Smooth muscle cell (in vitro differentiated cells): ENCODE results near the gene CDH22. TPM values are rescaled to one million over a fixed set of nuclear protein-coding genes. Genes with fewer than 3 reads are reported as not detected.

ENCODE experiments used
- DNase-seq: peaks from one replicate; lab custom pipeline; 2025; ENCODE audit not compliant: unreplicated experiment; lab: John Stamatoyannopoulos, UW
- H2AFZ ChIP-seq: fragments of 200-600 bp; sonication (generic); 2 replicates; pipeline ENCODE4 v1.6.0; 2016; ENCODE audit warnings: antibody characterized with exemption, low read depth, mild to moderate bottlenecking
- H3F3A ChIP-seq: fragments of 200-600 bp; sonication (generic); 2 replicates; pipeline ENCODE4 v1.6.0; 2017; ENCODE audit warnings: antibody characterized with exemption, low read depth
- H3K27ac ChIP-seq: fragments of 200-600 bp; sonication (generic); 2 replicates; pipeline ENCODE4 v1.5.1; 2016; ENCODE audit warnings: low read depth, mild to moderate bottlenecking
- H3K27me3 ChIP-seq: fragments of 200-600 bp; sonication (generic); 2 replicates; pipeline ENCODE4 v1.6.1; 2016; ENCODE audit warnings: low read depth, mild to moderate bottlenecking
- H3K36me3 ChIP-seq: fragments of 200-600 bp; sonication (generic); 2 replicates; pipeline ENCODE4 v1.5.1; 2016; ENCODE audit warnings: low read depth
- H3K4me1 ChIP-seq: fragments of 200-600 bp; sonication (generic); 2 replicates; pipeline ENCODE4 v1.5.1; 2016; ENCODE audit warnings: low read depth
- H3K4me2 ChIP-seq: fragments of 200-600 bp; sonication (generic); 2 replicates; pipeline ENCODE4 v1.6.0; 2016; ENCODE audit warnings: mild to moderate bottlenecking
- H3K4me3 ChIP-seq: fragments of 200-600 bp; sonication (generic); 2 replicates; pipeline ENCODE4 v1.5.1; 2016; ENCODE audit warnings: mild to moderate bottlenecking
- H3K79me2 ChIP-seq: fragments of 200-600 bp; sonication (generic); 2 replicates; pipeline ENCODE4 v1.6.0; 2016; ENCODE audit warnings: low read depth, mild to moderate bottlenecking
- H3K9ac ChIP-seq: fragments of 200-600 bp; sonication (generic); 2 replicates; pipeline ENCODE4 v1.6.0; 2016; ENCODE audit warnings: low read depth
- H3K9me3 ChIP-seq: fragments of 200-600 bp; sonication (generic); replicated peaks from 2 replicates; pipeline ENCODE4 v1.5.1; 2016; ENCODE audit warnings: low read depth
- H4K20me1 ChIP-seq: fragments of 200-600 bp; sonication (generic); 2 replicates; pipeline ENCODE4 v1.6.0; 2016; ENCODE audit warnings: low read depth
- WGBS: methylation state at CpG from one replicate; pipeline ENCODE4 v1.1.7; 2016; ENCODE audit warnings: low lambda C conversion rate; 5-methylcytosine and 5-hydroxymethylcytosine counted together
- polyA plus RNA-seq: library from polyadenylated mRNA; unstranded; fragments of >200 nt; fragmentation: Nextera tagmentation; extraction: Ambion mirVana; gene quantifications from 2 replicates; pipeline ENCODE4 v1.2.1, GENCODE V29; 2016
- total RNA-seq: library from RNA; depleted of rRNA; stranded (reverse); fragments of >200 nt; gene quantifications from 2 replicates; pipeline ENCODE4 v1.2.3, GENCODE V29; 2014
- TF ChIP-seq, protein P1 (sequence below): fragments of 200-600 bp; sonication (generic); IDR thresholded peaks from 2 replicates; pipeline ENCODE4 v1.5.1; 2017; ENCODE audit warnings: borderline replicate concordance, mild to moderate bottlenecking, antibody characterized with exemption; ENCODE audit not compliant: insufficient read depth, poor library complexity, severe bottlenecking

The CDH22 gene
- total and polyA plus RNA-seq, 2 experiments from 2014 or later, result not detected

DNA sequence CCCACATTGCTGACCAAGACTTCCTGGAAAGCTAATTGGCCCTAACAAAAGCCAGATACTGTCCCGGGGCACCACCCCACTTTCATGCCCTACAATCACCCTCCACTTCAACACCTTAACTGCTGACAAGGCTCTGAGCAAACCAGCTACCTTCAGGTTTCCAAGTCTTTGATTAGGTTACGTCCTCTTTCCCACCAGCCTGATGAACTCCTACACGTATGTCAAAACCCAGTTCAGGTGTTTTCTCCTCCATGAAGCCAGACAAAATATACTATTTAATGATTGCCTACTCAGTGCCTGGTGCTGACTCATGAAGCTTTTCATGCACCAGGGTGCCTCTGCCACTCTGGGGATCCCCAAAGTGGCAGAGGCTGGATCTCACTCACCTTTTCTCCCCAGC lies 58.6 kb downstream of the CDH22 start:
- no peak for DNase-seq
- no peaks in the 10 kb centered on the region for H3K9me3 ChIP-seq
- H2AFZ ChIP-seq, result no peak overlapping the region
- 72% methylated on average over 3 of the region's 3 CpGs for WGBS
- TF ChIP-seq, protein P1, sequence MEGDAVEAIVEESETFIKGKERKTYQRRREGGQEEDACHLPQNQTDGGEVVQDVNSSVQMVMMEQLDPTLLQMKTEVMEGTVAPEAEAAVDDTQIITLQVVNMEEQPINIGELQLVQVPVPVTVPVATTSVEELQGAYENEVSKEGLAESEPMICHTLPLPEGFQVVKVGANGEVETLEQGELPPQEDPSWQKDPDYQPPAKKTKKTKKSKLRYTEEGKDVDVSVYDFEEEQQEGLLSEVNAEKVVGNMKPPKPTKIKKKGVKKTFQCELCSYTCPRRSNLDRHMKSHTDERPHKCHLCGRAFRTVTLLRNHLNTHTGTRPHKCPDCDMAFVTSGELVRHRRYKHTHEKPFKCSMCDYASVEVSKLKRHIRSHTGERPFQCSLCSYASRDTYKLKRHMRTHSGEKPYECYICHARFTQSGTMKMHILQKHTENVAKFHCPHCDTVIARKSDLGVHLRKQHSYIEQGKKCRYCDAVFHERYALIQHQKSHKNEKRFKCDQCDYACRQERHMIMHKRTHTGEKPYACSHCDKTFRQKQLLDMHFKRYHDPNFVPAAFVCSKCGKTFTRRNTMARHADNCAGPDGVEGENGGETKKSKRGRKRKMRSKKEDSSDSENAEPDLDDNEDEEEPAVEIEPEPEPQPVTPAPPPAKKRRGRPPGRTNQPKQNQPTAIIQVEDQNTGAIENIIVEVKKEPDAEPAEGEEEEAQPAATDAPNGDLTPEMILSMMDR, result no peak
- no peaks in the 10 kb centered on the region for H4K20me1 ChIP-seq
- no peaks in the 10 kb centered on the region for H3K36me3 ChIP-seq
- no peaks in the 10 kb centered on the region for H3K79me2 ChIP-seq
- no peak overlapping the region for H3K4me3 ChIP-seq
- peaks cover 88% of the 10 kb centered on the region for H3K27me3 ChIP-seq
- H3K9ac ChIP-seq, result no peak overlapping the region
- no peaks in the 10 kb centered on the region for H3F3A ChIP-seq
- no peaks in the 10 kb centered on the region for H3K4me1 ChIP-seq
- no peak overlapping the region for H3K4me2 ChIP-seq
- no peak overlapping the region for H3K27ac ChIP-seq

DNA sequence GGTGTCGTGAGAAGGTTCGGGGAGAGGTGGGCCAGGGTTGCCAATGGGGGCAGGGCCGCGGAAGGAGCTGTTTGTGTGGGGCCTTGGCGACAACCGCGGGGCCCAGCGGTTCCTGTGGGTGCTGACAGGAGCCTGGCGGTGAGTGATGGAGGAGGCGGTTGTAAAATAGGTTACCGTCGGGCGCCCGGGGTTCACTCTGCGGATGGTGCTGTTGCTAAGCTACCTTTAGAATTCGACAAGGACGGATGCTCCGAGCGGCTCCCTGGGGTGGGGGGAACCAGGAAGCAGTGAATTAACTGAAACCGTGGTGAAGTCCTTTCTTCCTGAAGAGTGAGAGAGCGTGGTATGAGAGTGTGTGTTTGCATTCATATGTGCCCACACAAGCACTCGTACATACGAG lies 61.7 kb downstream of the CDH22 start:
- TF ChIP-seq, protein P1, result no peak
- H3K4me3 ChIP-seq, result no peak overlapping the region
- H3K9ac ChIP-seq, result no peak overlapping the region
- H3K4me2 ChIP-seq, result no peak overlapping the region
- no peak for DNase-seq
- H3K27ac ChIP-seq, result no peak overlapping the region
- peaks cover 57% of the 10 kb centered on the region for H3K27me3 ChIP-seq
- no peaks in the 10 kb centered on the region for H3K4me1 ChIP-seq
- H4K20me1 ChIP-seq, result no peaks in the 10 kb centered on the region
- H3K9me3 ChIP-seq, result no peaks in the 10 kb centered on the region
- H3K36me3 ChIP-seq, result no peaks in the 10 kb centered on the region
- no peak overlapping the region for H2AFZ ChIP-seq
- H3F3A ChIP-seq, result no peaks in the 10 kb centered on the region
- no peaks in the 10 kb centered on the region for H3K79me2 ChIP-seq
- 77% methylated on average over 23 of the region's 23 CpGs for WGBS

DNA sequence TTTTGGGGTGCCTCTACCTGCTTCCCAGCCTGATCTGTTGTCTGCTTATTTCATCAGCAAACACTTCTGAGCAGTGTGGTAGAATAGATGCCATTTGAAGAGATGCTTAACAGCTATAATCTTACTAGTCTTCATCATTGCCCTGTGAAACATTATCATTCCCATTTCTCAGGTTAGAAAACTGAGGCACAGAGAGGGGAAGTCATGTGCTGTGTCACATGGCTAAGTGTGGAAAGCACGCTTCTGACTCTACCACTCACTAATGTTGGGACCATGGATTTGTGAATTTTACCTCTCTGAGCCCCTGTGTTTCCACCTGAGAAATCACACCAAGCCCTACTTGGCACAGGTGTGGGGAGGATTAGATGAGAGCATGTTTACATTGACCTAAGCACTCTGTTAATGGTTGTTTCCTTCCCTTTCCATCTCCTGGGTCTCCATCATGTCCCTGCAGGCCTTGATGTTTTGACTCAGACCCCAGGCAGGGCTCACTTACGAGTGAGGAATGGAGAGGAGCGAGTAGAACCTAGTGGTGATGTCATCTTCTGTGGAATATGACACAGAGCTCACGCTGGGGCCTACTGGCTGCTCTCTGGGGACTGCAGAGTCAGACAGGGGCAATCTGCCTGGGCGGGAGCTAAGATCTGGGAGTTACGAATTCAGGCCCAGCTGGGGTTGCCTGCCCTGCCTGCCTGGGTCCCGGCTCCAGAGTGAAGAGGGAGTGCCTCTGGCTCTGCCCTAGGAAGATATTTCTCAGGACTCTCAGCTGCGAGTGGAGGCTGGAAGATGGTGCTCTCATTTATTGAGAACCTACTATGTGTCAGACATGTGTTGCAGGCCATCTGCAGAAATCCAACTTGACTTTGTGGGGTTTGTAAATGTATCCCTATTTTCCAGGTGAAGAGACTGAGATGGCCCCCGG lies 64.3 kb downstream of the CDH22 start:
- Histone ChIP-seq H3F3A (no peaks in the 10 kb centered on the region), H3K36me3 (no peaks in the 10 kb centered on the region)
- TF ChIP-seq, protein P1, result no peak

More for the DNA sequence above, 64.3 kb downstream of the CDH22 start:
- H2AFZ ChIP-seq, result no peak overlapping the region
- no peak overlapping the region for H3K4me2 ChIP-seq
- DNase-seq, result no peak
- 52% methylated on average over 9 of the region's 9 CpGs for WGBS
- no peak overlapping the region for H3K27ac ChIP-seq
- no peaks in the 10 kb centered on the region for H4K20me1 ChIP-seq
- peaks cover 31% of the 10 kb centered on the region for H3K27me3 ChIP-seq
- H3K4me3 ChIP-seq, result no peak overlapping the region
- no peaks in the 10 kb centered on the region for H3K9me3 ChIP-seq
- H3K9ac ChIP-seq, result no peak overlapping the region
- H3K79me2 ChIP-seq, result no peaks in the 10 kb centered on the region
- no peaks in the 10 kb centered on the region for H3K4me1 ChIP-seq
